H9 (cell line): ENCODE data around the gene CAMK2B. TPM values are rescaled to one million over a fixed set of nuclear protein-coding genes. Genes with fewer than 3 reads are reported as not detected.

ENCODE experiments used
- DNase-seq: peaks from one replicate; pipeline ENCODE4 v3.0.0-alpha.2; 2017
- H2AFZ ChIP-seq: one replicate; pipeline ENCODE4 v1.6.1; 2013; ENCODE audit warnings: mild to moderate bottlenecking, low read length, control low read depth, moderate library complexity
- H2AK5ac ChIP-seq: 2 replicates; pipeline ENCODE4 v1.6.1; 2013; ENCODE audit warnings: low read length, control low read depth, mixed read lengths; ENCODE audit not compliant: insufficient read length
- H2BK120ac ChIP-seq: one replicate; pipeline ENCODE4 v1.6.1; 2013; ENCODE audit warnings: low read depth, mild to moderate bottlenecking, low read length, control low read depth, inconsistent platforms; ENCODE audit not compliant: poor library complexity, severe bottlenecking
- H2BK12ac ChIP-seq: 2 replicates; pipeline ENCODE4 v1.6.1; 2013; ENCODE audit warnings: low read length, control low read depth, mixed read lengths, low read depth; ENCODE audit not compliant: insufficient read length
- H2BK15ac ChIP-seq: 2 replicates; pipeline ENCODE4 v1.6.1; 2013; ENCODE audit warnings: low read depth, low read length, control low read depth
- H2BK20ac ChIP-seq: one replicate; pipeline ENCODE4 v1.6.1; 2013; ENCODE audit warnings: low read depth, mild to moderate bottlenecking, low read length, control low read depth, inconsistent platforms; ENCODE audit not compliant: poor library complexity, severe bottlenecking
- H2BK5ac ChIP-seq: 2 replicates; pipeline ENCODE4 v1.6.1; 2013; ENCODE audit warnings: low read length, control low read depth, mixed read lengths; ENCODE audit not compliant: insufficient read length
- H3K14ac ChIP-seq: 2 replicates; pipeline ENCODE4 v1.6.1; 2013; ENCODE audit warnings: low read length, control low read depth; ENCODE audit not compliant: insufficient read depth
- H3K18ac ChIP-seq: 2 replicates; pipeline ENCODE4 v1.6.1; 2013; ENCODE audit warnings: low read depth, mild to moderate bottlenecking, mixed read lengths, low read length, control low read depth; ENCODE audit not compliant: insufficient read length
- H3K23ac ChIP-seq: 2 replicates; pipeline ENCODE4 v1.6.1; 2013; ENCODE audit warnings: low read length, control low read depth, mixed read lengths, low read depth; ENCODE audit not compliant: insufficient read length
- H3K23me2 ChIP-seq: 2 replicates; pipeline ENCODE4 v1.6.1; 2013; ENCODE audit warnings: low read depth, mild to moderate bottlenecking, mixed read lengths, low read length, control low read depth; ENCODE audit not compliant: insufficient read length, poor library complexity, severe bottlenecking
- H3K27ac ChIP-seq: 2 replicates; pipeline ENCODE4 v1.5.1; 2013; ENCODE audit warnings: low read length, control low read depth, mixed read lengths, low read depth; ENCODE audit not compliant: insufficient read length
- H3K27me3 ChIP-seq: 2 replicates; pipeline ENCODE4 v1.6.1; 2013; ENCODE audit warnings: low read length, control low read depth, inconsistent platforms; ENCODE audit not compliant: insufficient read depth
- H3K4ac ChIP-seq: 2 replicates; pipeline ENCODE4 v1.6.1; 2013; ENCODE audit warnings: low read depth, mild to moderate bottlenecking, control low read depth, inconsistent platforms, low read length, moderate library complexity
- H3K4me1 ChIP-seq: 2 replicates; pipeline ENCODE4 v1.6.1; 2013; ENCODE audit warnings: low read length, control low read depth, inconsistent platforms; ENCODE audit not compliant: insufficient read depth
- H3K4me2 ChIP-seq: 2 replicates; pipeline ENCODE4 v1.6.1; 2013; ENCODE audit warnings: low read length, control low read depth, mixed read lengths; ENCODE audit not compliant: insufficient read length, insufficient read depth
- H3K56ac ChIP-seq: 2 replicates; pipeline ENCODE4 v1.6.1; 2013; ENCODE audit warnings: low read depth, mild to moderate bottlenecking, mixed read lengths, low read length, control low read depth; ENCODE audit not compliant: insufficient read length
- H3K79me1 ChIP-seq: 2 replicates; pipeline ENCODE4 v1.6.1; 2013; ENCODE audit warnings: low read depth, mild to moderate bottlenecking, moderate library complexity, low read length, control low read depth, inconsistent platforms; ENCODE audit not compliant: insufficient read depth, poor library complexity, severe bottlenecking
- H3K79me2 ChIP-seq: 2 replicates; pipeline ENCODE4 v1.6.1; 2013; ENCODE audit warnings: low read length, control low read depth, inconsistent platforms; ENCODE audit not compliant: insufficient read depth
- H3K9ac ChIP-seq: 2 replicates; pipeline ENCODE4 v1.6.1; 2013; ENCODE audit warnings: low read length, control low read depth, mixed read lengths; ENCODE audit not compliant: insufficient read length; ENCODE audit errors: extremely low read depth
- H3K9me3 ChIP-seq: one replicate; pipeline ENCODE4 v1.6.1; 2013; ENCODE audit warnings: low read depth, low read length, inconsistent platforms; ENCODE audit not compliant: control insufficient read depth
- H3T11ph ChIP-seq: one replicate; pipeline ENCODE4 v1.6.1; 2013; ENCODE audit warnings: mild to moderate bottlenecking, low read length, control low read depth, inconsistent platforms
- H4K20me1 ChIP-seq: one replicate; pipeline ENCODE4 v1.6.1; 2013; ENCODE audit not compliant: control insufficient read depth, insufficient read length, insufficient read depth
- H4K5ac ChIP-seq: 2 replicates; pipeline ENCODE4 v1.6.1; 2013; ENCODE audit warnings: low read depth, mild to moderate bottlenecking, mixed read lengths, low read length, control low read depth; ENCODE audit not compliant: insufficient read length
- H4K8ac ChIP-seq: replicated peaks from 2 replicates; pipeline ENCODE4 v1.6.1; 2013; ENCODE audit warnings: low read length, control low read depth, mixed read lengths, low read depth; ENCODE audit not compliant: insufficient read length
- H4K91ac ChIP-seq: 2 replicates; pipeline ENCODE4 v1.6.1; 2013; ENCODE audit warnings: low read depth, mild to moderate bottlenecking, moderate library complexity, mixed read lengths, low read length, control low read depth; ENCODE audit not compliant: insufficient read length
- H3K27ac Mint-ChIP-seq, 3 experiments: 2 replicates in 2 of 3; 3 replicates in 1 of 3; pipeline ENCODE4 v1.8.0; 2020 to 2021; ENCODE audit warnings: mixed read lengths in 3 of 3, mild to moderate bottlenecking in 1 of 3, moderate library complexity in 1 of 3
- H3K27me3 Mint-ChIP-seq: 2 replicates; pipeline ENCODE4 v1.8.0; 2021; ENCODE audit warnings: low read depth, mild to moderate bottlenecking, moderate library complexity, mixed read lengths
- H3K36me3 Mint-ChIP-seq, 3 experiments: 2 replicates in 2 of 3; 3 replicates in 1 of 3; pipeline ENCODE4 v1.8.0; 2020 to 2021; ENCODE audit warnings: low read depth in 3 of 3, mixed read lengths in 3 of 3; ENCODE audit not compliant: insufficient read depth in 1 of 3
- H3K4me1 Mint-ChIP-seq, 2 experiments: 2 replicates each; pipeline ENCODE4 v1.8.0; 2020; ENCODE audit warnings: mixed read lengths in 2 of 2
- H3K4me3 Mint-ChIP-seq, 2 experiments: 2 replicates in 1 of 2; 3 replicates in 1 of 2; pipeline ENCODE4 v1.8.0; 2020 to 2021; ENCODE audit warnings: mild to moderate bottlenecking in 2 of 2, mixed read lengths in 2 of 2, moderate library complexity in 1 of 2
- H3K9me3 Mint-ChIP-seq, 2 experiments: 2 replicates in 1 of 2; 3 replicates in 1 of 2; pipeline ENCODE4 v1.8.0; 2020; ENCODE audit warnings: mild to moderate bottlenecking in 2 of 2, mixed read lengths in 2 of 2, moderate library complexity in 1 of 2
- CTCF ChIP-seq: fragments of 200-600 bp; sonication (generic); conservative IDR thresholded peaks from 3 replicates; pipeline ENCODE4 v1.8.0; 2021; ENCODE audit warnings: antibody characterized with exemption, mild to moderate bottlenecking
- WGBS: extraction: QIAGEN DNeasy Blood & Tissue Kit; methylation state at CpG from one replicate; pipeline ENCODE4 v1.1.7; 2013; ENCODE audit warnings: missing lambda C conversion rate, low lambda C conversion rate, mixed read lengths; ENCODE audit not compliant: insufficient read length; ENCODE audit errors: extremely low coverage; 5-methylcytosine and 5-hydroxymethylcytosine counted together
- total RNA-seq: library from RNA; stranded (reverse); gene quantifications from 2 replicates; pipeline ENCODE4 v1.2.1, GENCODE V29; 2021

The CAMK2B gene
- total RNA-seq, 1 experiment from 2014 or later, result 0.17 TPM

- H3K27me3 Mint-ChIP-seq, result peaks cover 65% of the 10 kb centered on the region
- H3K27ac Mint-ChIP-seq, result no peak overlapping the region
Observed at GRCh38 chr7:44320141-44320540, 5.3 kb downstream of the CAMK2B start.

More at GRCh38 chr7:44320141-44320540, 5.3 kb downstream of the CAMK2B start:
- no peak overlapping the region for H2BK20ac ChIP-seq
- no peak overlapping the region for H4K5ac ChIP-seq
- no peak overlapping the region for H3T11ph ChIP-seq
- Mint-ChIP-seq H3K4me1 (peaks cover 8 to 16% of the 10 kb centered on the region in 2 experiments), H3K9me3 (no peaks in the 10 kb centered on the region; a peak in 1 of 5 replicates), H3K36me3 (no peaks in the 10 kb centered on the region; a peak in 1 of 7 replicates), H3K4me3 (no peak overlapping the region)
- no peak overlapping the region for H2BK12ac ChIP-seq
- H3K9me3 ChIP-seq, result no peaks in the 10 kb centered on the region
- no peak overlapping the region for H2AK5ac ChIP-seq
- WGBS, result no CpG with 5 or more reads among the region's 5 CpGs
- H3K4ac ChIP-seq, result no peak overlapping the region
- H2BK120ac ChIP-seq, result no peak overlapping the region
- H2BK5ac ChIP-seq, result no peak overlapping the region
- no peaks in the 10 kb centered on the region for H3K79me1 ChIP-seq
- no peaks in the 10 kb centered on the region for H4K20me1 ChIP-seq
- peaks cover under 1% of the 10 kb centered on the region for H3K23me2 ChIP-seq
- H3K18ac ChIP-seq, result no peak overlapping the region
- H2BK15ac ChIP-seq, result no peak overlapping the region
- H3K23ac ChIP-seq, result no peak overlapping the region
- no peak overlapping the region for H4K91ac ChIP-seq
- no peak overlapping the region for H4K8ac ChIP-seq
- DNase-seq, result no peak
- TF ChIP-seq CTCF, result no peak
- no peak overlapping the region for H3K9ac ChIP-seq
- no peaks in the 10 kb centered on the region for H3K4me1 ChIP-seq
- H3K14ac ChIP-seq, result no peak overlapping the region
- H3K4me2 ChIP-seq, result no peak overlapping the region
- H3K79me2 ChIP-seq, result no peaks in the 10 kb centered on the region
- H2AFZ ChIP-seq, result no peak overlapping the region
- peaks cover 15% of the 10 kb centered on the region; the same call in 1 of the 2 replicates for H3K27me3 ChIP-seq
- no peak overlapping the region for H3K27ac ChIP-seq
- no peak overlapping the region for H3K56ac ChIP-seq
